Stimulated activated CD8-positive, alpha-beta memory T cell treated with anti-CD3 and anti-CD28 coated beads, Interleukin-4, amount 100 ng/mL, for 1 hour (primary cell): ENCODE measurements around the gene PXN.
"Not testable (repeated sequence)": the region's sequence is repeated elsewhere in the genome, so short reads cannot be mapped to it uniquely, and the experiment has no call there.

Experiments
- DNase-seq, 2 donors: peaks; one replicate each; pipeline ENCODE4 v3.0.0-alpha.2; 2020; ENCODE audit warnings: low read depth in 2 of 2, low spot score in 1 of 2

PXN gene

GRCh38 chr12:120242275-120242799, 23.2 kb downstream of the PXN start:
- DNase-seq: no peak

- DNase-seq: no peak
These were observed 23.8 kb downstream of the PXN start for GRCh38 chr12:120241561-120242274.

- DNase-seq: no peak
These were observed 25.1 kb downstream of the PXN start for GRCh38 chr12:120240495-120240833.

GRCh38 chr12:120239776-120240494, 25.6 kb downstream of the PXN start:
- no peak for DNase-seq

- no peak for DNase-seq
These were observed 26.6 kb downstream of the PXN start for GRCh38 chr12:120238839-120239445.

GRCh38 chr12:120238217-120238616, 27.3 kb downstream of the PXN start:
- no peak for DNase-seq

- DNase-seq: no peak
These were observed 28.0 kb downstream of the PXN start for GRCh38 chr12:120237360-120238171.

GRCh38 chr12:120236809-120237208, 28.7 kb downstream of the PXN start:
- DNase-seq: not testable (repeated sequence)

- DNase-seq: no peak
These were observed 29.9 kb downstream of the PXN start for GRCh38 chr12:120235369-120236323.

GRCh38 chr12:120234643-120235368, 30.7 kb downstream of the PXN start:
- DNase-seq: no peak

GRCh38 chr12:120231316-120232011, 34.1 kb downstream of the PXN start:
- DNase-seq: peak; percentile 31 to 44

- DNase-seq: no peak
These were observed 34.6 kb downstream of the PXN start for GRCh38 chr12:120230974-120231315.

GRCh38 chr12:120230326-120230973, 35.1 kb downstream of the PXN start:
- no peak for DNase-seq

- no peak for DNase-seq
These were observed 35.8 kb downstream of the PXN start for GRCh38 chr12:120229487-120230325.

GRCh38 chr12:120229071-120229486, 36.5 kb downstream of the PXN start:
- no peak for DNase-seq

- peak; percentile 74 to 75 for DNase-seq
These were observed 37.0 kb downstream of the PXN start for GRCh38 chr12:120228291-120229070.

GRCh38 chr12:120228041-120228290, 37.6 kb downstream of the PXN start:
- DNase-seq: no peak
